Esophagus squamous epithelium (tissue), 4 donors: ENCODE measurements around the gene LRWD1.
"Not testable (repeated sequence)": the region's sequence is repeated elsewhere in the genome, so short reads cannot be mapped to it uniquely, and the experiment has no call there.

Experiments
- POLR2A ChIP-seq, 4 donors: fragments of 450-650 bp; IDR thresholded peaks; one replicate each; pipeline ENCODE4 v1.6.1; 2017; ENCODE audit warnings: antibody characterized with exemption in 4 of 4, mild to moderate bottlenecking in 4 of 4, moderate library complexity in 3 of 4
- TF ChIP-seq, protein P1 (sequence below), 6 experiments: fragments of 450-650 bp in 4 of 6; fragments of 200-600 bp in 2 of 6; sonication (generic) in 2 of 6; IDR thresholded peaks; one replicate each; pipeline ENCODE4 v1.5.1; 2016 to 2019; ENCODE audit warnings: antibody characterized with exemption in 6 of 6, mild to moderate bottlenecking in 4 of 6, moderate library complexity in 4 of 6

DNA sequence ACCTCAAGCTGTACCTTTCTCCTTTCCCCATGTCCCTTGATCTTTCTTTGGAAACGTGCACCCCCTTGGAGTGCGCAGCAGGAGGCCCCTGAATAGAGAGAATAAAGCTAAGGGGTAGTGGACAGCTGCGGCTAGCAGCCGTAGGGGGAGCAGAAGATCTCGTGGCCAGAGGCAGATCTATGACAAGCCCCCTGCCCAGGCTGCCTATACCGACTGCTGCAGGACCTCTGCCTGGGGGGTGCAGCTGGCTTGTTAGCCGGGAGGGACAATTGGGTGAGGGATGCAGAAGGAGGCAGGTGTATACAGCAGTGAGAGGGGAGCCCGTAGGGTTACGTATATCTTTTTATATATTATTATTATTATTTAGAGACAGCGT is 14.4 kb downstream of the LRWD1 start:
- TF ChIP-seq, protein P1, sequence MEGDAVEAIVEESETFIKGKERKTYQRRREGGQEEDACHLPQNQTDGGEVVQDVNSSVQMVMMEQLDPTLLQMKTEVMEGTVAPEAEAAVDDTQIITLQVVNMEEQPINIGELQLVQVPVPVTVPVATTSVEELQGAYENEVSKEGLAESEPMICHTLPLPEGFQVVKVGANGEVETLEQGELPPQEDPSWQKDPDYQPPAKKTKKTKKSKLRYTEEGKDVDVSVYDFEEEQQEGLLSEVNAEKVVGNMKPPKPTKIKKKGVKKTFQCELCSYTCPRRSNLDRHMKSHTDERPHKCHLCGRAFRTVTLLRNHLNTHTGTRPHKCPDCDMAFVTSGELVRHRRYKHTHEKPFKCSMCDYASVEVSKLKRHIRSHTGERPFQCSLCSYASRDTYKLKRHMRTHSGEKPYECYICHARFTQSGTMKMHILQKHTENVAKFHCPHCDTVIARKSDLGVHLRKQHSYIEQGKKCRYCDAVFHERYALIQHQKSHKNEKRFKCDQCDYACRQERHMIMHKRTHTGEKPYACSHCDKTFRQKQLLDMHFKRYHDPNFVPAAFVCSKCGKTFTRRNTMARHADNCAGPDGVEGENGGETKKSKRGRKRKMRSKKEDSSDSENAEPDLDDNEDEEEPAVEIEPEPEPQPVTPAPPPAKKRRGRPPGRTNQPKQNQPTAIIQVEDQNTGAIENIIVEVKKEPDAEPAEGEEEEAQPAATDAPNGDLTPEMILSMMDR (IDR thresholded peaks at IDR 0.05): not testable (repeated sequence)
- TF ChIP-seq POLR2A (IDR thresholded peaks at IDR 0.05): not testable (repeated sequence)
